ENCODE measurements around the gene KIR3DL2.
"Not testable (repeated sequence)": the region's sequence is repeated elsewhere in the genome, so short reads cannot be mapped to it uniquely, and the experiment has no call there.

DNA sequence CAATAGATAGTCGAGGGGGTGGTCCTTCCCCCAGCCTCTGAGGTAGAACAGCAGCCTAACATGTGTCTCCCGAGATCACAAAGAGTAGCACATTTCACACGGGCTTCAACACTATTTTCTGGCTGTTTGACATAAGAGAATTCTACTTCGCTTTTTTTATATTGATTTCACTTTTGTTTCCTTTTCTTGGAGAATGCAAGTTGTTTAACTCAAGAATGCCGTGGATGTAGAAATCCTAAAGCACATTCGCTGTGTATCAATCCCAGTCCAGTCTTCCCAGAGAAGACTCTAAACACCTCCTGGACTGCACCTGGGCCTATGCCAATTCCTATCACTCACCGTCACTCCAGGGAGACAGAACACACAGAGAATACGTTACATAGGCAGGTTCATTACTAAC lies 22.2 kb upstream of the KIR3DL2 start:
- not testable (repeated sequence) for TF ChIP-seq POLR2A, CTCF (IDR thresholded peaks at IDR 0.05)

All from uterus (tissue), 2 donors.